Ishikawa (cell line): ENCODE measurements around the gene MADCAM1.

ENCODE experiments used
- CEBPB ChIP-seq: IDR thresholded peaks from 2 replicates; pipeline ENCODE4 v1.6.1; 2012
- CREB1 ChIP-seq: IDR thresholded peaks from 2 replicates; pipeline ENCODE4 v1.6.1; 2012; ENCODE audit warnings: low read depth
- EGR1 ChIP-seq: IDR thresholded peaks from 2 replicates; pipeline ENCODE4 v1.6.1; 2012
- EP300 ChIP-seq: IDR thresholded peaks from 2 replicates; pipeline ENCODE4 v1.6.1; 2012; ENCODE audit warnings: borderline replicate concordance
- FOXM1 ChIP-seq: IDR thresholded peaks from 2 replicates; pipeline ENCODE4 v1.6.1; 2012; ENCODE audit warnings: low read depth, borderline replicate concordance
- NFIC ChIP-seq: IDR thresholded peaks from 2 replicates; pipeline ENCODE4 v1.6.1; 2012
- RAD21 ChIP-seq: IDR thresholded peaks from 2 replicates; pipeline ENCODE4 v1.6.1; 2012; ENCODE audit warnings: low read depth
- TAF1 ChIP-seq: IDR thresholded peaks from 2 replicates; pipeline ENCODE4 v1.6.1; 2012; ENCODE audit warnings: low read depth, mild to moderate bottlenecking
- TCF12 ChIP-seq: IDR thresholded peaks from 2 replicates; pipeline ENCODE4 v1.6.1; 2012; ENCODE audit warnings: low read depth
- TEAD4 ChIP-seq: IDR thresholded peaks from 2 replicates; pipeline ENCODE4 v1.6.1; 2012
- YY1 ChIP-seq: IDR thresholded peaks from 2 replicates; pipeline ENCODE4 v1.6.1; 2012; ENCODE audit warnings: low read depth
- ZBTB7A ChIP-seq: IDR thresholded peaks from 2 replicates; pipeline ENCODE4 v1.6.1; 2012; ENCODE audit warnings: low read depth
- TF ChIP-seq, protein P1 (sequence below): IDR thresholded peaks from 2 replicates; pipeline ENCODE4 v1.6.1; 2012; ENCODE audit warnings: low read depth, mild to moderate bottlenecking
- TF ChIP-seq, protein P2 (sequence below): IDR thresholded peaks from 2 replicates; pipeline ENCODE4 v1.6.1; 2012
- TF ChIP-seq, protein P3 (sequence below): IDR thresholded peaks from 2 replicates; pipeline ENCODE4 v1.6.1; 2012

The MADCAM1 gene

GRCh38 chr19:468587-469256 is 27.6 kb upstream of the MADCAM1 start:
- TF ChIP-seq RAD21 (no peak), EGR1 (no peak), ZBTB7A (no peak), TEAD4 (no peak), TCF12 (no peak), FOXM1 (no peak), EP300 (no peak), CREB1 (no peak)
- TF ChIP-seq, protein P1, sequence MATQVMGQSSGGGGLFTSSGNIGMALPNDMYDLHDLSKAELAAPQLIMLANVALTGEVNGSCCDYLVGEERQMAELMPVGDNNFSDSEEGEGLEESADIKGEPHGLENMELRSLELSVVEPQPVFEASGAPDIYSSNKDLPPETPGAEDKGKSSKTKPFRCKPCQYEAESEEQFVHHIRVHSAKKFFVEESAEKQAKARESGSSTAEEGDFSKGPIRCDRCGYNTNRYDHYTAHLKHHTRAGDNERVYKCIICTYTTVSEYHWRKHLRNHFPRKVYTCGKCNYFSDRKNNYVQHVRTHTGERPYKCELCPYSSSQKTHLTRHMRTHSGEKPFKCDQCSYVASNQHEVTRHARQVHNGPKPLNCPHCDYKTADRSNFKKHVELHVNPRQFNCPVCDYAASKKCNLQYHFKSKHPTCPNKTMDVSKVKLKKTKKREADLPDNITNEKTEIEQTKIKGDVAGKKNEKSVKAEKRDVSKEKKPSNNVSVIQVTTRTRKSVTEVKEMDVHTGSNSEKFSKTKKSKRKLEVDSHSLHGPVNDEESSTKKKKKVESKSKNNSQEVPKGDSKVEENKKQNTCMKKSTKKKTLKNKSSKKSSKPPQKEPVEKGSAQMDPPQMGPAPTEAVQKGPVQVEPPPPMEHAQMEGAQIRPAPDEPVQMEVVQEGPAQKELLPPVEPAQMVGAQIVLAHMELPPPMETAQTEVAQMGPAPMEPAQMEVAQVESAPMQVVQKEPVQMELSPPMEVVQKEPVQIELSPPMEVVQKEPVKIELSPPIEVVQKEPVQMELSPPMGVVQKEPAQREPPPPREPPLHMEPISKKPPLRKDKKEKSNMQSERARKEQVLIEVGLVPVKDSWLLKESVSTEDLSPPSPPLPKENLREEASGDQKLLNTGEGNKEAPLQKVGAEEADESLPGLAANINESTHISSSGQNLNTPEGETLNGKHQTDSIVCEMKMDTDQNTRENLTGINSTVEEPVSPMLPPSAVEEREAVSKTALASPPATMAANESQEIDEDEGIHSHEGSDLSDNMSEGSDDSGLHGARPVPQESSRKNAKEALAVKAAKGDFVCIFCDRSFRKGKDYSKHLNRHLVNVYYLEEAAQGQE = no peak
- TF ChIP-seq, protein P2, sequence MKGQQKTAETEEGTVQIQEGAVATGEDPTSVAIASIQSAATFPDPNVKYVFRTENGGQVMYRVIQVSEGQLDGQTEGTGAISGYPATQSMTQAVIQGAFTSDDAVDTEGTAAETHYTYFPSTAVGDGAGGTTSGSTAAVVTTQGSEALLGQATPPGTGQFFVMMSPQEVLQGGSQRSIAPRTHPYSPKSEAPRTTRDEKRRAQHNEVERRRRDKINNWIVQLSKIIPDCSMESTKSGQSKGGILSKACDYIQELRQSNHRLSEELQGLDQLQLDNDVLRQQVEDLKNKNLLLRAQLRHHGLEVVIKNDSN = no peak
- TF ChIP-seq, protein P3, sequence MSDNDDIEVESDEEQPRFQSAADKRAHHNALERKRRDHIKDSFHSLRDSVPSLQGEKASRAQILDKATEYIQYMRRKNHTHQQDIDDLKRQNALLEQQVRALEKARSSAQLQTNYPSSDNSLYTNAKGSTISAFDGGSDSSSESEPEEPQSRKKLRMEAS = no peak

DNA sequence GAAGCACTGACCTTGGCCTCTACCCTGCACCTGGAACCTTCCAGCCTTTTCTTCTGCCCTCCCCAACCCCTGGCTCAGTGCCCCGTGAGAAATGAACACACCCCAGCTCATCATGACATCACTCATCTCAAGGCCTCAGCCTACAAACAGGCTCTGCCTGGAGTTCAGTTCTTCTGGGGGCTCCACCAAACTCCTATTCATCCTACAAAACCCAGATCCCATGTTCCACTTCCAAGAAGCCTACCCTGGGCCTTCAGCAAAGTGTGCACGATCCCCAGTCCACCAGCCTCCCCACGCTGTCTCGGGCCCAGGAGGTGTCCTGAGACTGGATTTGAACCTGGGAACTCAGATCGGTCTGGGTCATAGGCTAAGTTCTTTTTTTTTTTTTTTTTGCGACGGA is 26.5 kb upstream of the MADCAM1 start:
- TF ChIP-seq, protein P3 = no peak
- TF ChIP-seq NFIC (no peak), FOXM1 (no peak), EP300 (no peak), TCF12 (no peak), CREB1 (no peak), TAF1 (no peak), YY1 (no peak), CEBPB (no peak), RAD21 (no peak), ZBTB7A (no peak), EGR1 (no peak), TEAD4 (no peak)
- TF ChIP-seq, protein P1 = no peak
- TF ChIP-seq, protein P2 = no peak

DNA sequence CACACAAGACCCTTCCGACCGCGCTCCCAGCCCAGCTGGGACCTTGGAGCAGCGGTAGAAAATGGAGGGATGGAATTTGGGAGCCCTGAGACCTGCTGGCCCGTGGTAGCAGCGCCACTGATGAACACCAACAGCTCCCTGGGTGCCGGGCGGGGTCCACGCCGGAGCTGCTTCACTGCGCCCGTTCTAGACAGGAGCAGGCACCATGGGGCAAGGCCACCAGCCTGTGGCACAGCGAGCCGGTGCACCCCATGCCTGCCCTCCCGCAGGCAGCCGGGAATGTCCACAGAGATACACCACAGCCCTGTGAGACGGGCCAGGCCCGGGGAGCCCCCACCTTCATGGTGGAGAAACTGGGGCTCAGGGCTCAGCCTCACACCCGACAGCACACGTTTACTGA is 25.6 kb upstream of the MADCAM1 start:
- TF ChIP-seq EP300 (no peak), TEAD4 (no peak), TCF12 (no peak), EGR1 (no peak), YY1 (no peak), CEBPB (no peak), FOXM1 (no peak), CREB1 (no peak), NFIC (no peak), ZBTB7A (no peak), TAF1 (no peak)
- TF ChIP-seq, protein P2 = no peak
- TF ChIP-seq, protein P1 = no peak
- TF ChIP-seq, protein P3 = no peak
